IMR-90 (cell line): ENCODE measurements around the gene MRPL33. TPM values are rescaled to one million over a fixed set of nuclear protein-coding genes. Genes with fewer than 3 reads are reported as not detected.
A peak's percentile ranks its signal among the peaks of the same experiment; 100 is the strongest.

Experiments
- ATAC-seq: fragments of 200-7000 bp; cut with Tn5 transposase; 2 replicates; pipeline ENCODE4 v1.9.1; 2020; ENCODE audit warnings: low read depth, mild to moderate bottlenecking, moderate library complexity
- BruUV-seq: library from RNA; stranded (reverse); fragments of 400-500 nt; replicated peaks from 2 replicates; lab custom pipeline; 2021; lab: Mats Ljungman, UMichigan
- CTCF ChIA-PET: fragments of 300-600 bp; formaldehyde crosslinking; extraction: SDS; loops from one replicate; lab custom pipeline; 2021; ENCODE audit warnings: antibody characterized with exemption; lab: Yijun Ruan, JAX
- POLR2A ChIA-PET: fragments of 300-600 bp; sonication (Branson Sonifier 250); formaldehyde crosslinking; loops from one replicate; lab custom pipeline; 2022; ENCODE audit warnings: antibody characterized with exemption; ENCODE audit not compliant: unreplicated experiment; lab: Charles Lee
- DNase-seq: peaks from one replicate; pipeline ENCODE4 v3.0.0; 2013
- H2AFZ ChIP-seq: replicated peaks from 2 replicates; pipeline ENCODE3; 2013; ENCODE audit warnings: low read length, mild to moderate bottlenecking; ENCODE audit not compliant: poor library complexity
- H2AK5ac ChIP-seq: 2 replicates; pipeline ENCODE4 v1.6.1; 2013; ENCODE audit warnings: low read depth, low read length, inconsistent platforms
- H2AK9ac ChIP-seq: replicated peaks from 2 replicates; pipeline ENCODE3; 2013; ENCODE audit warnings: mild to moderate bottlenecking, low read depth, low read length, moderate library complexity; ENCODE audit not compliant: poor library complexity
- H2BK120ac ChIP-seq: 2 replicates; pipeline ENCODE4 v1.6.1; 2013; ENCODE audit warnings: low read depth, low read length, inconsistent platforms
- H2BK15ac ChIP-seq: 3 replicates; pipeline ENCODE4 v1.6.1; 2013; ENCODE audit warnings: low read depth, low read length, inconsistent platforms
- H2BK20ac ChIP-seq: 2 replicates; pipeline ENCODE4 v1.6.1; 2013; ENCODE audit warnings: low read depth, mild to moderate bottlenecking, inconsistent platforms, low read length, moderate library complexity
- H2BK5ac ChIP-seq: 2 replicates; pipeline ENCODE4 v1.6.1; 2013; ENCODE audit warnings: mild to moderate bottlenecking, low read depth, low read length, inconsistent platforms; ENCODE audit not compliant: poor library complexity, severe bottlenecking
- H3K14ac ChIP-seq: replicated peaks from 2 replicates; pipeline ENCODE4 v1.6.1; 2013; ENCODE audit warnings: low read depth, low read length, inconsistent platforms
- H3K18ac ChIP-seq: 2 replicates; pipeline ENCODE4 v1.6.1; 2013; ENCODE audit warnings: low read depth, low read length, control low read depth
- H3K23ac ChIP-seq: 2 replicates; pipeline ENCODE4 v1.6.1; 2013; ENCODE audit warnings: low read depth, low read length, inconsistent platforms
- H3K27ac ChIP-seq: 2 replicates; pipeline ENCODE4 v1.5.1; 2013; ENCODE audit warnings: mild to moderate bottlenecking, control low read depth, low read length; ENCODE audit not compliant: insufficient read depth
- H3K27me3 ChIP-seq: 2 replicates; pipeline ENCODE4 v1.6.1; 2013; ENCODE audit warnings: low read length; ENCODE audit not compliant: control insufficient read depth, insufficient read depth
- H3K36me3 ChIP-seq: 2 replicates; pipeline ENCODE4 v1.6.1; 2013; ENCODE audit warnings: low read length, mixed read lengths; ENCODE audit not compliant: control insufficient read depth, insufficient read depth
- H3K4ac ChIP-seq: 2 replicates; pipeline ENCODE4 v1.6.1; 2013; ENCODE audit warnings: low read depth, low read length, inconsistent platforms
- H3K4me1 ChIP-seq: 2 replicates; pipeline ENCODE4 v1.6.1; 2013; ENCODE audit warnings: low read length, mixed read lengths; ENCODE audit not compliant: control insufficient read depth, insufficient read depth
- H3K4me2 ChIP-seq: 2 replicates; pipeline ENCODE4 v1.6.1; 2013; ENCODE audit warnings: low read depth, mild to moderate bottlenecking, control low read depth, low read length, moderate library complexity
- H3K4me3 ChIP-seq: 2 replicates; pipeline ENCODE4 v1.5.1; 2013; ENCODE audit warnings: low read depth, mild to moderate bottlenecking, control low read depth, low read length, moderate library complexity; ENCODE audit not compliant: insufficient read depth
- H3K56ac ChIP-seq: 2 replicates; pipeline ENCODE4 v1.6.1; 2013; ENCODE audit warnings: low read length, inconsistent platforms; ENCODE audit not compliant: insufficient read depth; ENCODE audit errors: extremely low read depth
- H3K79me1 ChIP-seq, 2 experiments: 2 replicates each; pipeline ENCODE4 v1.6.1; 2013; ENCODE audit warnings: low read length in 2 of 2, inconsistent platforms in 1 of 2, low read depth in 1 of 2
- H3K9ac ChIP-seq: 2 replicates; pipeline ENCODE4 v1.6.1; 2013; ENCODE audit warnings: low read depth, low read length, control low read depth
- H3K9me1 ChIP-seq: 2 replicates; pipeline ENCODE4 v1.6.1; 2013; ENCODE audit warnings: low read length, inconsistent platforms; ENCODE audit not compliant: insufficient read depth
- H3K9me3 ChIP-seq: 2 replicates; pipeline ENCODE4 v1.6.1; 2013; ENCODE audit warnings: low read length; ENCODE audit not compliant: control insufficient read depth, insufficient read depth
- H4K20me1 ChIP-seq: 2 replicates; pipeline ENCODE4 v1.6.1; 2013; ENCODE audit warnings: low read length, inconsistent platforms; ENCODE audit not compliant: insufficient read depth
- H4K5ac ChIP-seq: 2 replicates; pipeline ENCODE4 v1.6.1; 2013; ENCODE audit warnings: mild to moderate bottlenecking, low read depth, low read length, control low read depth
- H4K8ac ChIP-seq, 2 experiments: 2 replicates each; pipeline ENCODE4 v1.6.1; 2013; ENCODE audit warnings: low read depth in 2 of 2, low read length in 2 of 2, control low read depth in 1 of 2, inconsistent platforms in 1 of 2
- H4K91ac ChIP-seq: 2 replicates; pipeline ENCODE4 v1.6.1; 2013; ENCODE audit warnings: low read depth, low read length, inconsistent platforms; ENCODE audit not compliant: insufficient read depth
- BHLHE40 ChIP-seq: fragments of 150-350 bp; IDR thresholded peaks from 2 replicates; pipeline ENCODE4 v1.6.1; 2016; ENCODE audit warnings: mild to moderate bottlenecking, low read depth, low read length
- CEBPB ChIP-seq: IDR thresholded peaks from 2 replicates; pipeline ENCODE4 v1.6.1; 2012; ENCODE audit warnings: low read depth, low read length, improper control_type of control experiment
- CHD1 ChIP-seq: IDR thresholded peaks from 2 replicates; pipeline ENCODE4 v1.6.1; 2012; ENCODE audit warnings: low read depth, low read length, improper control_type of control experiment
- FOS ChIP-seq: fragments of 150-350 bp; IDR thresholded peaks from 2 replicates; pipeline ENCODE4 v1.6.1; 2016; ENCODE audit warnings: low read depth, low read length
- MAFK ChIP-seq: IDR thresholded peaks from 2 replicates; pipeline ENCODE4 v1.6.1; 2012; ENCODE audit warnings: low read depth, low read length, improper control_type of control experiment
- MAZ ChIP-seq: IDR thresholded peaks from 2 replicates; pipeline ENCODE4 v1.6.1; 2012; ENCODE audit warnings: low read depth, mild to moderate bottlenecking, low read length, improper control_type of control experiment, moderate library complexity, borderline replicate concordance
- MXI1 ChIP-seq: IDR thresholded peaks from 2 replicates; pipeline ENCODE4 v1.6.1; 2012; ENCODE audit warnings: low read depth, mild to moderate bottlenecking, low read length, moderate library complexity, borderline replicate concordance
- NFE2L2 ChIP-seq: fragments of 150-350 bp; IDR thresholded peaks from 2 replicates; pipeline ENCODE4 v1.6.1; 2016; ENCODE audit warnings: low read depth, mild to moderate bottlenecking, low read length
- POLR2A ChIP-seq: IDR thresholded peaks from 2 replicates; pipeline ENCODE4 v1.6.1; 2012; ENCODE audit warnings: mild to moderate bottlenecking, low read depth, low read length
- RAD21 ChIP-seq: IDR thresholded peaks from 2 replicates; pipeline ENCODE4 v1.6.1; 2012; ENCODE audit warnings: low read length, improper control_type of control experiment
- RCOR1 ChIP-seq: IDR thresholded peaks from 2 replicates; pipeline ENCODE4 v1.6.1; 2012; ENCODE audit warnings: mild to moderate bottlenecking, low read length, improper control_type of control experiment; ENCODE audit not compliant: insufficient replicate concordance
- RFX5 ChIP-seq: IDR thresholded peaks from 2 replicates; pipeline ENCODE4 v1.8.0; 2012; ENCODE audit warnings: low read depth, mild to moderate bottlenecking, low read length, moderate library complexity
- SMC3 ChIP-seq: fragments of 150-350 bp; IDR thresholded peaks from 2 replicates; pipeline ENCODE4 v1.6.1; 2016; ENCODE audit warnings: low read depth, mild to moderate bottlenecking, antibody characterized with exemption, low read length, moderate library complexity
- WGBS, 2 experiments: methylation state at CpG; one replicate each; pipeline versions ENCODE4 v1.1.5 to v1.1.7; 2013; ENCODE audit warnings: missing lambda C conversion rate in 2 of 2; ENCODE audit not compliant: insufficient read length in 1 of 2; ENCODE audit errors: extremely low coverage in 2 of 2; 5-methylcytosine and 5-hydroxymethylcytosine counted together
- dilution Hi-C: fragments of 300-500 bp; cut with HindIII; formaldehyde crosslinking; loops from one replicate; pipeline ENCODE4 v1.14.3; 2018; ENCODE audit warnings: low sequenced_read_pairs; ENCODE audit not compliant: unreplicated experiment
- in situ Hi-C: fragments of 300-500 bp; cut with MboI; formaldehyde crosslinking; loops from 3 replicates; pipeline ENCODE4 v1.14.3; 2019; ENCODE audit warnings: low sequenced_read_pairs, inconsistent platforms, mixed read lengths
- intact Hi-C: fragments of 100-400 bp; cut with micrococcal nuclease; formaldehyde crosslinking; loops from 2 replicates; pipeline ENCODE4 v1.10.0; 2022
- polyA plus RNA-seq, 3 experiments: library from polyadenylated mRNA; depleted of rRNA; stranded (reverse); fragments of >200 nt; gene quantifications; 2 replicates each; pipeline ENCODE4 v1.2.3, GENCODE V29; 2012; ENCODE audit warnings: low replicate concordance in 1 of 3
- total RNA-seq: library from RNA; depleted of rRNA; stranded (reverse); fragments of >200 nt; gene quantifications from 2 replicates; pipeline ENCODE4 v1.2.3, GENCODE V29; 2012
- TF ChIP-seq, protein P1 (sequence below): conservative IDR thresholded peaks from 2 replicates; pipeline ENCODE4 v1.5.1; 2012; ENCODE audit warnings: mild to moderate bottlenecking, low read depth, low read length, improper control_type of control experiment
- TF ChIP-seq, protein P2 (sequence below): fragments of 150-350 bp; IDR thresholded peaks from 2 replicates; pipeline ENCODE4 v1.6.1; 2016; ENCODE audit warnings: low read depth, mild to moderate bottlenecking, low read length, moderate library complexity, borderline replicate concordance
- TF ChIP-seq, protein P3 (sequence below): fragments of 150-350 bp; IDR thresholded peaks from 2 replicates; pipeline ENCODE4 v1.6.1; 2017; ENCODE audit warnings: mild to moderate bottlenecking, antibody characterized with exemption, low read length, low read depth

MRPL33 gene
- total and polyA plus RNA-seq, 2 of the 4 experiments (the other 2 are of a cell fraction): 13.3 to 101 TPM

DNA sequence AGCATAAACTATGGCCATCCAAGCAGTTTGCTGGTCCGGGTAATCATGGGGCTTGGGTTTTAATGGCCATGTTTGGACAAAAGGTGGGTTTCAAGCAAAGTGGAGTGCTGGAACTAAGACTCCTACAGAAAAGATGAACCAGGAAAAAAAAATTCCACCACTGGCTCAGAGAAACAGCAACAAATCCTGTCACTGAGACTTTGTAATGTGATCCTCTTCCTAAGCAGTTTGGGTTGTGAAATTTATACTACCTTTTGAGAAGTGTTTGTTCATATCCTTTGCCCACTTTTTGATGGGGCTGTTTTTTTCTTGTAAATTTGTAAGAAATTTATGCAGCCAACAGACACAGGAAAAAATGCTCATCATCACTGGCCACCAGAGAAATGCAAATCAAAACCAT lies 40.2 kb downstream of the MRPL33 start:
- Histone ChIP-seq H3K9me3 (no peaks in the 10 kb centered on the region), H3K27me3 (no peaks in the 10 kb centered on the region), H2AK5ac (no peak overlapping the region), H4K20me1 (no peaks in the 10 kb centered on the region), H3K27ac (no peak overlapping the region), H3K18ac (no peak overlapping the region), H3K4me2 (no peak overlapping the region), H4K8ac (no peak overlapping the region), H2AK9ac (no peak overlapping the region), H4K5ac (no peak overlapping the region), H3K4me3 (no peak overlapping the region), H3K9me1 (peaks cover 11% of the 10 kb centered on the region; the same call in 1 of the 2 replicates), H3K14ac (no peak overlapping the region), H2BK15ac (no peak overlapping the region), H3K23ac (no peak overlapping the region), H3K56ac (no peak overlapping the region), H3K36me3 (no peaks in the 10 kb centered on the region), H3K9ac (no peak overlapping the region), H4K91ac (no peak overlapping the region), H2BK120ac (no peak overlapping the region), H2BK20ac (no peak overlapping the region), H3K4me1 (peaks cover 11% of the 10 kb centered on the region), H3K4ac (no peak overlapping the region), H2BK5ac (no peak overlapping the region), H2AFZ (no peak overlapping the region), H3K79me1 (peaks cover 0 to 3% of the 10 kb centered on the region in 2 experiments; a peak in 1 of 4 replicates)
- ATAC-seq (no peak), DNase-seq (peak; percentile 46)
- in situ Hi-C loops: no loop called here
- TF ChIP-seq CEBPB (no peak), RFX5 (no peak), BHLHE40 (no peak), RAD21 (no peak), MAFK (no peak), CHD1 (no peak), NFE2L2 (no peak), SMC3 (no peak), MAZ (no peak), MXI1 (no peak), POLR2A (no peak), FOS (no peak), RCOR1 (no peak)
- TF ChIP-seq, protein P1, sequence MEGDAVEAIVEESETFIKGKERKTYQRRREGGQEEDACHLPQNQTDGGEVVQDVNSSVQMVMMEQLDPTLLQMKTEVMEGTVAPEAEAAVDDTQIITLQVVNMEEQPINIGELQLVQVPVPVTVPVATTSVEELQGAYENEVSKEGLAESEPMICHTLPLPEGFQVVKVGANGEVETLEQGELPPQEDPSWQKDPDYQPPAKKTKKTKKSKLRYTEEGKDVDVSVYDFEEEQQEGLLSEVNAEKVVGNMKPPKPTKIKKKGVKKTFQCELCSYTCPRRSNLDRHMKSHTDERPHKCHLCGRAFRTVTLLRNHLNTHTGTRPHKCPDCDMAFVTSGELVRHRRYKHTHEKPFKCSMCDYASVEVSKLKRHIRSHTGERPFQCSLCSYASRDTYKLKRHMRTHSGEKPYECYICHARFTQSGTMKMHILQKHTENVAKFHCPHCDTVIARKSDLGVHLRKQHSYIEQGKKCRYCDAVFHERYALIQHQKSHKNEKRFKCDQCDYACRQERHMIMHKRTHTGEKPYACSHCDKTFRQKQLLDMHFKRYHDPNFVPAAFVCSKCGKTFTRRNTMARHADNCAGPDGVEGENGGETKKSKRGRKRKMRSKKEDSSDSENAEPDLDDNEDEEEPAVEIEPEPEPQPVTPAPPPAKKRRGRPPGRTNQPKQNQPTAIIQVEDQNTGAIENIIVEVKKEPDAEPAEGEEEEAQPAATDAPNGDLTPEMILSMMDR: no peak
- TF ChIP-seq, protein P2, sequence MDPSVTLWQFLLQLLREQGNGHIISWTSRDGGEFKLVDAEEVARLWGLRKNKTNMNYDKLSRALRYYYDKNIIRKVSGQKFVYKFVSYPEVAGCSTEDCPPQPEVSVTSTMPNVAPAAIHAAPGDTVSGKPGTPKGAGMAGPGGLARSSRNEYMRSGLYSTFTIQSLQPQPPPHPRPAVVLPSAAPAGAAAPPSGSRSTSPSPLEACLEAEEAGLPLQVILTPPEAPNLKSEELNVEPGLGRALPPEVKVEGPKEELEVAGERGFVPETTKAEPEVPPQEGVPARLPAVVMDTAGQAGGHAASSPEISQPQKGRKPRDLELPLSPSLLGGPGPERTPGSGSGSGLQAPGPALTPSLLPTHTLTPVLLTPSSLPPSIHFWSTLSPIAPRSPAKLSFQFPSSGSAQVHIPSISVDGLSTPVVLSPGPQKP: no peak
- TF ChIP-seq, protein P3, sequence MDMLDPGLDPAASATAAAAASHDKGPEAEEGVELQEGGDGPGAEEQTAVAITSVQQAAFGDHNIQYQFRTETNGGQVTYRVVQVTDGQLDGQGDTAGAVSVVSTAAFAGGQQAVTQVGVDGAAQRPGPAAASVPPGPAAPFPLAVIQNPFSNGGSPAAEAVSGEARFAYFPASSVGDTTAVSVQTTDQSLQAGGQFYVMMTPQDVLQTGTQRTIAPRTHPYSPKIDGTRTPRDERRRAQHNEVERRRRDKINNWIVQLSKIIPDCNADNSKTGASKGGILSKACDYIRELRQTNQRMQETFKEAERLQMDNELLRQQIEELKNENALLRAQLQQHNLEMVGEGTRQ: no peak
- dilution Hi-C loops: no loop called here
- CTCF ChIA-PET: no interaction called here
- no CpG with 5 or more reads among the region's 1 CpG for WGBS, 2 experiments
- POLR2A ChIA-PET: no interaction called here
- BruUV-seq: no TSS peak
- intact Hi-C loops: no loop called here
